MM.1S (cell line): ENCODE results near the gene NUMA1.

Source experiments
- DNase-seq: peaks from one replicate; pipeline ENCODE4 v3.0.0-alpha.2; 2015
- H2AFZ ChIP-seq: fragments of 300-600 bp; sonication (generic); 2 replicates; pipeline ENCODE4 v1.6.0; 2016; ENCODE audit warnings: antibody characterized with exemption, low read length
- H3F3A ChIP-seq: fragments of 300-600 bp; sonication (generic); 2 replicates; pipeline ENCODE4 v1.6.1; 2016; ENCODE audit warnings: mild to moderate bottlenecking, antibody characterized with exemption, low read length, moderate library complexity, mixed read lengths; ENCODE audit not compliant: insufficient read depth
- H3K27ac ChIP-seq: fragments of 300-600 bp; sonication (generic); 2 replicates; pipeline ENCODE4 v1.5.1; 2016; ENCODE audit warnings: mild to moderate bottlenecking, low read length
- H3K27me3 ChIP-seq: fragments of 300-600 bp; sonication (generic); replicated peaks from 2 replicates; pipeline ENCODE4 v1.6.0; 2016; ENCODE audit warnings: low read length; ENCODE audit not compliant: insufficient read depth
- H3K36me3 ChIP-seq: fragments of 300-600 bp; sonication (generic); replicated peaks from 2 replicates; pipeline ENCODE4 v1.6.1; 2016; ENCODE audit warnings: mild to moderate bottlenecking, low read length, mixed read lengths; ENCODE audit not compliant: insufficient read depth
- H3K4me1 ChIP-seq: fragments of 300-600 bp; sonication (generic); 2 replicates; pipeline ENCODE4 v1.6.1; 2016; ENCODE audit warnings: low read length, mixed read lengths
- H3K4me2 ChIP-seq: fragments of 300-600 bp; sonication (generic); 2 replicates; pipeline ENCODE4 v1.6.0; 2016; ENCODE audit warnings: low read depth, low read length
- H3K4me3 ChIP-seq: fragments of 300-600 bp; sonication (generic); 2 replicates; pipeline ENCODE4 v1.5.1; 2016; ENCODE audit warnings: low read length, mixed read lengths
- H3K79me2 ChIP-seq: fragments of 300-600 bp; sonication (generic); 2 replicates; pipeline ENCODE4 v1.6.1; 2016; ENCODE audit warnings: mixed run types, low read length, mixed read lengths
- H3K9ac ChIP-seq: fragments of 300-600 bp; sonication (generic); 2 replicates; pipeline ENCODE4 v1.6.1; 2016; ENCODE audit warnings: low read length, mixed read lengths
- H3K9me2 ChIP-seq: fragments of 300-600 bp; sonication (generic); replicated peaks from 2 replicates; pipeline ENCODE4 v1.6.1; 2016; ENCODE audit warnings: mild to moderate bottlenecking, low read length, mixed read lengths; ENCODE audit not compliant: insufficient read depth
- H3K9me3 ChIP-seq: fragments of 300-600 bp; sonication (generic); replicated peaks from 2 replicates; pipeline ENCODE4 v1.6.1; 2016; ENCODE audit warnings: mild to moderate bottlenecking, low read length, mixed read lengths; ENCODE audit not compliant: insufficient read depth
- H4K20me1 ChIP-seq: fragments of 300-600 bp; sonication (generic); 2 replicates; pipeline ENCODE4 v1.6.1; 2016; ENCODE audit warnings: mild to moderate bottlenecking, low read length, moderate library complexity, mixed read lengths; ENCODE audit not compliant: insufficient read depth
- EZH2 ChIP-seq: fragments of 300-600 bp; sonication (generic); optimal IDR thresholded peaks from 2 replicates; pipeline ENCODE3; 2017; ENCODE audit warnings: low read depth, mild to moderate bottlenecking, antibody characterized with exemption, low read length, mixed read lengths
- EZH2phosphoT487 ChIP-seq: fragments of 300-600 bp; sonication (generic); IDR thresholded peaks from 2 replicates; pipeline ENCODE4 v1.6.1; 2018; ENCODE audit warnings: antibody characterized with exemption, low read length
- TF ChIP-seq, protein P1 (sequence below): fragments of 300-600 bp; sonication (generic); IDR thresholded peaks from 2 replicates; pipeline ENCODE4 v1.5.1; 2016; ENCODE audit warnings: antibody characterized with exemption, low read length, mixed read lengths

Gene NUMA1

DNA sequence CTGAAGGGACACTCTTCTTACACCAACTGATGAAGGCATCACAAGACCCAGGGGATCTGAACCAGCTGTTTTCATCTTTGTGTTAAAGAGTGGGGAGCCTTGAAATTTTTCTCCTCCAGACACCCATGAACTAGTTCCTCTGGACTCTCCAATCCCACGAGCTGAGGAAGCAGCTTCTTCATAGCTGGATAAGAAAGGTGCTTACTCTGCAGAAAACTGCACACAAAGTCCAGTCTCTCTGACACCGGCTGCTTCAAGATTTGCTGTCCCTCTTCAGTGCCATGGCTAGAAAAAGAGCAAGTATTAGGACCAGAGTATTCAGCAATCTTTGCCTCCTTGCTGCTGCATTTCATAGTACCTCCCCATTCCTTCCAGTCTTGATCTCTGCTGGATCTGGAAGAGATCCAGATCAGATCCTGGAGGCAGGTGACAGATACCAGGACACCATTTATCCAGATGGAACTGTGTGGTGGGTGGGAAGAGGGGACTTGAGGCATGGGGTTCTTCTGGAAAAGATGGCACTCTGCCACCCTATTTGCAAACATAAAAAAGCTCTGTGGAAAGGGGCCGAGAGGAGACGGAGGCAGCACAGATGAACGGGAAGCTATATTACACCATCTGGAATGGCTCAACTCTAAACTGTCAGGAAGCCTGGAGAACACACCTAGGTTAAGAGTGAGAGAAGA, 56.1 kb downstream of the NUMA1 start:
- no peak for DNase-seq
- Histone ChIP-seq H3K4me3 (no peak overlapping the region), H3F3A (no peaks in the 10 kb centered on the region), H3K27ac (no peak overlapping the region), H3K27me3 (no peaks in the 10 kb centered on the region), H4K20me1 (no peaks in the 10 kb centered on the region), H3K4me1 (no peaks in the 10 kb centered on the region), H3K79me2 (peaks cover 58% of the 10 kb centered on the region), H3K9me2 (no peaks in the 10 kb centered on the region), H3K9me3 (no peaks in the 10 kb centered on the region), H3K36me3 (peaks cover 26% of the 10 kb centered on the region), H3K9ac (no peak overlapping the region), H2AFZ (no peak overlapping the region), H3K4me2 (no peak overlapping the region)
- no peak for TF ChIP-seq EZH2phosphoT487

DNA sequence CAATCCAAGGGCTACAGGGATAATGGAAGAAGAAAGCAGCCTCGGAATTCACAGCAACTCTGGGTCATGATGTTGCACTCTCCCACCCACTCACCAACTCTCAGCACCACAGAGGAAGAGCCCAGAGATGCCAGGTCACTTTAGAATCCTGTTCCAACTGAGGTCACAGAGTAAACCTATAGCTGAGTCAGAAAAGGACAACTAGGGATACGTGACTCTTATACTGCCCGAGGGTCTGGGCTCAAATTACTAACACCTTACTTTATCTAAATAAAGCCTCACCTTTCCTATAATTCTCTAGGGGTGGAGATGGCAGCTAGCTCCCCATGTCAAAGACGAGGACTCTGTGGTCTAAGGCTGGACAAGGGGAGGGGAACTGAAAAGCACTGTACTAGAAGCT, 57.0 kb downstream of the NUMA1 start:
- H3K27ac ChIP-seq: no peak overlapping the region
- no peak for TF ChIP-seq EZH2phosphoT487
- TF ChIP-seq EZH2: no peak
- TF ChIP-seq, protein P1, sequence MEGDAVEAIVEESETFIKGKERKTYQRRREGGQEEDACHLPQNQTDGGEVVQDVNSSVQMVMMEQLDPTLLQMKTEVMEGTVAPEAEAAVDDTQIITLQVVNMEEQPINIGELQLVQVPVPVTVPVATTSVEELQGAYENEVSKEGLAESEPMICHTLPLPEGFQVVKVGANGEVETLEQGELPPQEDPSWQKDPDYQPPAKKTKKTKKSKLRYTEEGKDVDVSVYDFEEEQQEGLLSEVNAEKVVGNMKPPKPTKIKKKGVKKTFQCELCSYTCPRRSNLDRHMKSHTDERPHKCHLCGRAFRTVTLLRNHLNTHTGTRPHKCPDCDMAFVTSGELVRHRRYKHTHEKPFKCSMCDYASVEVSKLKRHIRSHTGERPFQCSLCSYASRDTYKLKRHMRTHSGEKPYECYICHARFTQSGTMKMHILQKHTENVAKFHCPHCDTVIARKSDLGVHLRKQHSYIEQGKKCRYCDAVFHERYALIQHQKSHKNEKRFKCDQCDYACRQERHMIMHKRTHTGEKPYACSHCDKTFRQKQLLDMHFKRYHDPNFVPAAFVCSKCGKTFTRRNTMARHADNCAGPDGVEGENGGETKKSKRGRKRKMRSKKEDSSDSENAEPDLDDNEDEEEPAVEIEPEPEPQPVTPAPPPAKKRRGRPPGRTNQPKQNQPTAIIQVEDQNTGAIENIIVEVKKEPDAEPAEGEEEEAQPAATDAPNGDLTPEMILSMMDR: no peak
- no peak overlapping the region for H2AFZ ChIP-seq
- H3K9me2 ChIP-seq: no peaks in the 10 kb centered on the region
- H4K20me1 ChIP-seq: no peaks in the 10 kb centered on the region
- H3K27me3 ChIP-seq: no peaks in the 10 kb centered on the region
- H3F3A ChIP-seq: no peaks in the 10 kb centered on the region
- H3K4me1 ChIP-seq: no peaks in the 10 kb centered on the region
- H3K9ac ChIP-seq: no peak overlapping the region
- H3K4me2 ChIP-seq: no peak overlapping the region
- no peaks in the 10 kb centered on the region for H3K9me3 ChIP-seq
- DNase-seq: no peak
- no peak overlapping the region for H3K4me3 ChIP-seq
- peaks cover 32% of the 10 kb centered on the region for H3K36me3 ChIP-seq
- H3K79me2 ChIP-seq: peaks cover 49% of the 10 kb centered on the region

DNA sequence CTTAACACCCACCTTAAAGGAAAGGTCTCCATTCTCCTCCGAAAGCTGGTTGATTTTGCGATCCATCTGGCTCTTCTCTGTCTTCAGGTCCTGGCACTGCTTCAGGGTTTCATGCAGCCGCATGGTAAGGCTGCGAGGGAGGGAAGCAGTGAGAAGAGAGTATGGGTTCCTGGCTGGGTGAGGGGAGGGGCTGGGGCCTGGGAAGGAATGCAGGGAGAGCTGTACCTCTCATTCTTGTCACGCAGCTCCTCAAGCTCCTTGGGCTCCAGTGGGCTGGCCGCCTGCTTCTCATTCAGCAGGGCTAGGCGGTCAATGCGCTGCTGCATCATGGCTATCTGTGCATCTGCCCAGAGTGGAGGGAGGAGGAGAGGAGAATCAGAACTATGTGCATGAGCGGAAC, 62.2 kb downstream of the NUMA1 start:
- H2AFZ ChIP-seq: no peak overlapping the region
- no peak overlapping the region for H3K4me3 ChIP-seq
- H3K36me3 ChIP-seq: peaks cover 31% of the 10 kb centered on the region
- no peaks in the 10 kb centered on the region for H3K9me3 ChIP-seq
- H4K20me1 ChIP-seq: no peaks in the 10 kb centered on the region
- no peak for DNase-seq
- no peaks in the 10 kb centered on the region for H3K27me3 ChIP-seq
- H3K79me2 ChIP-seq: peaks cover 5% of the 10 kb centered on the region; the same call in 1 of the 2 replicates
- H3K4me1 ChIP-seq: no peaks in the 10 kb centered on the region
- TF ChIP-seq EZH2: no peak
- TF ChIP-seq, protein P1: no peak
- no peak for TF ChIP-seq EZH2phosphoT487
- H3K9ac ChIP-seq: no peak overlapping the region
- H3K27ac ChIP-seq: no peak overlapping the region
- H3K9me2 ChIP-seq: no peaks in the 10 kb centered on the region
- H3F3A ChIP-seq: no peaks in the 10 kb centered on the region
- H3K4me2 ChIP-seq: no peak overlapping the region

DNA sequence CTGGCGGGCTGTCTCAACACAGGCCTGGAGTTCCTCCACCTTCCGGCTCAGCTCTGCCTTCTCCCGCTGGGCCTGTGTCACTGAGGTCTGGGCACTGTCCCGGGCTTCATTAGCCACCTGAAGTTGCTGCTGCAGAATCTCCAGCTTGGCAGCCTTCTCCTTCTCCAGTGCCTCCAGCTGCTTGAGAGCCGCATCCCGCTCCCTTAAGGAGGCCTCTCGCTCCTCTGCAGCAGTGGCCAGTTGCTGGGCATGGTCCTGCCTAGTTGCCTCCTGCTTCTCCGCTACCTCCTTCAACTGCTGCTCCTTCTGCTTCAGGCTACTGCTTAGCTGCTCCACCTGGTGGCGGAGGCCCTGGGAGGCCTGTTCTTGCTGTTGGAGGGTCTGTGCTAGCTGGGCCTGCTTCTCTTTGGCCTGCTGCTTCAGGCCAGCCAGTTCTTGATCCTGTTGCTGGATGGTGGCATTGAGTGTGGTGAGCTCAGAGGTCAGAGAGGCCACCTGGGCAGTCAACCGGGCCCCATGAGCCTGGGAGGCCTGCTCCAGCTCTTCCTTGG, 64.8 kb downstream of the NUMA1 start:
- TF ChIP-seq EZH2phosphoT487: no peak
- TF ChIP-seq, protein P1: peak; percentile 16; the same call in 1 of the 2 replicates
- Histone ChIP-seq H3K9me3 (no peaks in the 10 kb centered on the region), H3K9me2 (no peaks in the 10 kb centered on the region), H3K79me2 (no peaks in the 10 kb centered on the region; the same call in 1 of the 2 replicates), H3K4me3 (no peak overlapping the region), H3K4me1 (no peaks in the 10 kb centered on the region), H3K36me3 (peaks cover 21% of the 10 kb centered on the region), H3K4me2 (no peak overlapping the region), H3K27me3 (no peaks in the 10 kb centered on the region), H3K27ac (no peak overlapping the region), H2AFZ (no peak overlapping the region), H3F3A (no peaks in the 10 kb centered on the region), H4K20me1 (no peaks in the 10 kb centered on the region), H3K9ac (no peak overlapping the region)
- no peak for DNase-seq
